IPS-NIHi7 (cell line): ENCODE data around the gene HECTD1.
"Not testable (repeated sequence)": the region's sequence is repeated elsewhere in the genome, so short reads cannot be mapped to it uniquely, and the experiment has no call there.

Experiments used
- DNase-seq: peaks from one replicate; pipeline ENCODE4 v3.0.0; 2012; ENCODE audit warnings: mixed read lengths; ENCODE audit errors: extremely low spot score

HECTD1 gene

GRCh38 chr14:31207755-31208545 lies at the start of gene HECTD1:
TSS of gene HECTD1 (minus strand) at chr14:31207793. CDS start at chr14:31205936, 1,857 bp downstream.
- DNase-seq = peak; percentile 96

DNA sequence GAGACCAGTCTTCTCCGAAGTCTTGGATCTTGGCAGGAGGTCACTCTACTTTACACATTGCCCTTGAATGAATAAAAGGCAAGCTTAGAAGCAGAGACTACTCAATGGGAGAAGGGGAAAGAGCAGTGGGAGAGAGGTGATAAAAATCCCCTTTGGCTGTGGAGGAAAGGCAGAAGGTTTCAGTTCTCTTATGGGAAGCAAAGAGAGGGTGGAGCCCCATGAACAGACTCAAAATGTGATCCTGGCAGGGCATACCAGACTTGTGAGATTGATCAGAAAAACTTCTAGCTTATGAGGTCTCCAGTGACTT lies 49.6 kb upstream of the HECTD1 start:
- no peak for DNase-seq

DNA sequence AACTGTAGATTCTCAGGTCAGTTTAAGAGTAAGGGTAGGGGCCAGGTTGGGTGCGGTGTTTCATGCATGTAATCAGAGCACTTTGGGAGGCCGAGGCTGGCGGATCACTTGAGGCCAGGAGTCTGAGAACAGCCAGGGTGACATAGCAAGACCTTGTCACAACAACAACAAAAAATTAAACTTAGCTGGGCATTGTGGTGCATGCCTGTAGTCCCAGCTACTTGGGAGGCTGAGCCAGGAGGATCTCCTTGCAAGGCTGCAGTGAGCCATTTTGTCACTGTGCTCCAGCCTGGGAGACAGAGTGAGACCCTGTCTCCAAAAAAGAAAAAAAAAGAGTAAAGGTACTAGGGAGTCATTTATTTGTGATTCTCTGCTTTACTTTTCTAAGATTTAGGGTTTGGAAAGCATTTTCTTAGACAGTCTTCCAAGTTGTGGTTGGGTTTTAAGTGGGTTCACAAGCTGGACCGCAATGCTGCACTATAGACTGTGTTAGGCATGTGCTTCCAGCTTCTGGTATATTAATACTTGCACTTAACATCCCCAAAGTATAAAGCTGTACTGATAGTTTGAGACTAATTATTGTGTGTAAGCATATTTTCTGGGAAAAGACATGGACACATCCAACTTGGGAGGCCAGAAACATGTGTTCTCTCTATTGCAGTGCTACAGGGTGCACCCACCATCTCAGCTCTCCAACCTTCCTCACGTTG lies 49.1 kb upstream of the HECTD1 start:
- no peak for DNase-seq

DNA sequence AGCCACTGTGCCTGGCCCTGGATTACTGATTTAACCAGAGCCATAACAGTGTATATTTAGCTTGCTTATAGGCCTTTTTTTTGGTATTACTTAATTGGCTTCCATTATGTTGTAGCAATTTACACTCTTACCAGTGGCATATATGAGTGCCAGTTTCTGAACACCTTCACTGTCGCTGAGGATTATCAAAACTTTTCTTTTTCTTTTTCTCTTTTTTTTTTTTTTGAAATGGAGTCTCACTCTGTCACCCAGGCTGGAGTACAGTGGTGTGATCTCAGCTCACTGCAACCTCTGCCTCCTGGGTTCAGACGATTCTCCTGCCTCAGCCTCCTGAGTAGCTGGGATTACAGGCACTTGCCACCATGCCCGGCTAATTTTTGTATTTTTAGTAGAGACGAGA lies 48.3 kb upstream of the HECTD1 start:
- DNase-seq = not testable (repeated sequence)

- DNase-seq = no peak
Observed at GRCh38 chr14:31255286-31255685, 47.7 kb upstream of the HECTD1 start.

GRCh38 chr14:31253746-31254471 lies 46.3 kb upstream of the HECTD1 start:
- no peak for DNase-seq

- DNase-seq = no peak
Observed at GRCh38 chr14:31252865-31253264, 45.3 kb upstream of the HECTD1 start.

- DNase-seq = no peak
Observed at GRCh38 chr14:31251028-31251958, 43.7 kb upstream of the HECTD1 start.

- no peak for DNase-seq
Observed at GRCh38 chr14:31244626-31245025, 37.0 kb upstream of the HECTD1 start.

GRCh38 chr14:31243860-31244259 lies 36.3 kb upstream of the HECTD1 start:
- DNase-seq = no peak

DNA sequence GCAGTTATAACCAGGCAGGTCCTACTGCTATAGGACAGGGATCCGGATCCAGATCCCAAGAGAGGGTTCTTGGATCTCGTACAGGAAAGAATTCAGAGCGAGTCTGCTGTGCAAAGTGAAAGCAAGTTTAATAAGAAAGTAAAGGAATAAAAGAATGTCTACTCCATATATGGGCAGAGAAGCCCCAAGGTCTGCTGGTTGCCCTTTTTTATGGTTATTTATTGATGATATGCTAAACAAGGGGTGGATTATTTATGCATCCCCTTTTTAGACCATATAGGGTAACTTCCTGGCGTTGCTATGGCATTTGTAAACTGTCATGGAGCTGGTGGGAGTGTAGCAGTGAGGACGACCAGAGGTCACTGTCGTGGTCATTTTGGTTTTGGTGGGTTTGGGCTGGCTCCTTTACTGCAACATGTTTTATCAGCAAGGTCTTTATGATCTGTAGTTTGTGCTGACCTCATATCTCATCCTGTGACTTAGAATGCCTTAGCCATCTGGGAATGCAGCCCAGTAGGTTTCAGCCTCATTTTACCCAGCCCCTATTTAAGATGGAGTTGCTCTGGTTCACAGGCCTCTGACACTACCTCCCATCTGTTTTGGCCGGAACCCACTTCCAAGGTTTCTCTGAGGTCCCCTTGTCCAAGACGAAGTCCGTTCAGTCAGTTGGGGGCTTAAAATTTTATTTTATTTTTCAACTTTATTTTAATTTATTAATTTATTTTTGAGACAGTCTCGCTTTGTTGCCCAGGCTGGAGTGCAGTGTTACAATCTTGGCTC lies 34.8 kb upstream of the HECTD1 start:
- not testable (repeated sequence) for DNase-seq

GRCh38 chr14:31241450-31242114 lies 34.0 kb upstream of the HECTD1 start:
- DNase-seq = no peak

- DNase-seq = no peak
Observed at GRCh38 chr14:31239741-31240140, 32.1 kb upstream of the HECTD1 start.

GRCh38 chr14:31235462-31235861 lies 27.9 kb upstream of the HECTD1 start:
- DNase-seq = no peak

DNA sequence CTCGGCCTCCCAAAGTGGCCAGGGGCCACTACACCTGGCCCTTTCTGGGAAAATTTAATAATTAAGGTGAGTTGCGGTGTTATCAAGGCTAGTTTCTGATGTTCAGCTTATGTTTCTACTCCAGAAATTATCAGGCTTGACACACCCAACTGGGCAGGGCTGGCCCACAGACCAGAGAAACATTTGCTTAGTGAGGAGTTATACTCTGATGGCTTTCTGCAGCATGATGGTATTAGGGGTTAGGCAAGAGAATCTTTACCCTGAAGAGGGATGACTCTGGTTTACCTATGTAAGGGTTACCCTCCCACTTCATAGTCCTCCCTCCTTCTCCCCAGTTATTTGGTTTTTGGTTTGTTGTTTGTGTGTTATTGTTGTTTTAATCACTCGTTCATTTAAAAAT lies 24.5 kb upstream of the HECTD1 start:
- DNase-seq = no peak

- DNase-seq = not testable (repeated sequence)
Observed at GRCh38 chr14:31231272-31231671, 23.7 kb upstream of the HECTD1 start.

GRCh38 chr14:31230573-31230958 lies 23.0 kb upstream of the HECTD1 start:
- DNase-seq = no peak

- peak; percentile 79 for DNase-seq
Observed at GRCh38 chr14:31229638-31230572, 22.3 kb upstream of the HECTD1 start.

DNA sequence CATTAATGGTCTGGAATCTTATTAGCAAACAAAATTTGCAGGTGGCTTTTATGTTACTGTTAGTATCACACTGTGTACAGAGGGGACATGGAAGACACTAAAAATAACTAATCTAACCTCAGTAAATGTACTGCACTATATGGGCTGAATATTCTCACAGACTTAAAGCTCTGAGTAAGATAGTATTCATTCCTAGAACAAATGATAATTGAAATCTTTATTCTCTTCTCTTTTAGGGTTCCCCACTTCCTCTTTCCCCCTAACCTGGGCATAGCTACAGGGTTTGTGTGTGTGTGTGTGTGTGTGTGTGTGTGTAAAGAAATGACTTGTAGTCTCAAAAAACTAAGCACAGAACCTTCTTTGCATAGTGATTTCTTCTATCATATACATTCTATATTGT lies 21.4 kb upstream of the HECTD1 start:
- DNase-seq = no peak
